Ishikawa (cell line): ENCODE data around the gene C14orf93.

Experiments
- CEBPB ChIP-seq: IDR thresholded peaks from 2 replicates; pipeline ENCODE4 v1.6.1; 2012
- CREB1 ChIP-seq: IDR thresholded peaks from 2 replicates; pipeline ENCODE4 v1.6.1; 2012; ENCODE audit warnings: low read depth
- EGR1 ChIP-seq: IDR thresholded peaks from 2 replicates; pipeline ENCODE4 v1.6.1; 2012
- EP300 ChIP-seq: IDR thresholded peaks from 2 replicates; pipeline ENCODE4 v1.6.1; 2012; ENCODE audit warnings: borderline replicate concordance
- FOXM1 ChIP-seq: IDR thresholded peaks from 2 replicates; pipeline ENCODE4 v1.6.1; 2012; ENCODE audit warnings: low read depth, borderline replicate concordance
- MAX ChIP-seq: IDR thresholded peaks from 2 replicates; pipeline ENCODE4 v1.6.1; 2012
- NFIC ChIP-seq: IDR thresholded peaks from 2 replicates; pipeline ENCODE4 v1.6.1; 2012
- RAD21 ChIP-seq: IDR thresholded peaks from 2 replicates; pipeline ENCODE4 v1.6.1; 2012; ENCODE audit warnings: low read depth
- REST ChIP-seq: IDR thresholded peaks from 2 replicates; pipeline ENCODE4 v1.6.1; 2012; ENCODE audit warnings: low read depth, mild to moderate bottlenecking
- TAF1 ChIP-seq: IDR thresholded peaks from 2 replicates; pipeline ENCODE4 v1.6.1; 2012; ENCODE audit warnings: low read depth, mild to moderate bottlenecking
- TCF12 ChIP-seq: IDR thresholded peaks from 2 replicates; pipeline ENCODE4 v1.6.1; 2012; ENCODE audit warnings: low read depth
- USF1 ChIP-seq: IDR thresholded peaks from 2 replicates; pipeline ENCODE4 v1.6.1; 2012
- YY1 ChIP-seq: IDR thresholded peaks from 2 replicates; pipeline ENCODE4 v1.6.1; 2012; ENCODE audit warnings: low read depth
- ZBTB7A ChIP-seq: IDR thresholded peaks from 2 replicates; pipeline ENCODE4 v1.6.1; 2012; ENCODE audit warnings: low read depth

- no peak for TF ChIP-seq FOXM1
- TF ChIP-seq CEBPB = no peak
- no peak for TF ChIP-seq YY1
- TF ChIP-seq REST = no peak
- no peak for TF ChIP-seq EP300
- no peak for TF ChIP-seq MAX
- TF ChIP-seq TAF1 = no peak
- no peak for TF ChIP-seq RAD21
- TF ChIP-seq ZBTB7A = no peak
- no peak for TF ChIP-seq TCF12
- no peak for TF ChIP-seq USF1
- no peak for TF ChIP-seq CREB1
- TF ChIP-seq EGR1 = no peak
- no peak for TF ChIP-seq NFIC
These were observed 18.1 kb downstream of the C14orf93 start for GRCh38 chr14:22991852-22992251.
